A549 (cell line): ENCODE measurements around the gene TXK. TPM values are rescaled to one million over a fixed set of nuclear protein-coding genes. Genes with fewer than 3 reads are reported as not detected.
A peak's percentile ranks its signal among the peaks of the same experiment; 100 is the strongest.

ENCODE experiments used
- ATAC-seq, 2 experiments: fragments of 200-7000 bp in 1 of 2; fragments of >200 bp in 1 of 2; cut with Nextera tagmentation in 1 of 2; cut with Tn5 transposase in 1 of 2; 3 replicates each; pipeline versions ENCODE4 v1.8.0 to v1.9.1; 2018 to 2020; ENCODE audit warnings: mild to moderate bottlenecking in 1 of 2, moderate library complexity in 1 of 2
- CTCF ChIA-PET: fragments of 300-600 bp; sonication (Branson Sonifier 250); formaldehyde crosslinking; extraction: SDS; loops from one replicate; lab custom pipeline; 2021; ENCODE audit warnings: antibody characterized with exemption, inconsistent platforms; lab: Yijun Ruan, JAX
- POLR2A ChIA-PET: fragments of 350-600 bp; formaldehyde crosslinking; extraction: SDS; loops from one replicate; lab custom pipeline; 2021; ENCODE audit warnings: antibody characterized with exemption, inconsistent platforms; lab: Yijun Ruan, JAX
- DNase-seq, 2 experiments: peaks; one replicate each; pipeline versions ENCODE4 v3.0.0 to v3.0.0-alpha.2; 2011 to 2016; ENCODE audit warnings: low read depth in 1 of 2, low spot score in 1 of 2
- FAIRE-seq: peaks from 2 replicates; lab custom pipeline; 2011; peaks lifted over from hg19 to GRCh38; lab: Jason Lieb, UNC
- H3K27ac ChIP-seq, 2 experiments: fragments of >200 bp; sonication (Bioruptor Twin); formaldehyde crosslinking; 3 replicates each; pipeline ENCODE4 v1.5.1; 2016 to 2017
- H3K4me1 ChIP-seq: fragments of >200 bp; sonication (Bioruptor Twin); formaldehyde crosslinking; 3 replicates; pipeline ENCODE4 v1.6.1; 2016
- H3K4me2 ChIP-seq: fragments of >200 bp; sonication (Bioruptor Twin); formaldehyde crosslinking; 3 replicates; pipeline ENCODE4 v1.6.1; 2016
- H3K4me3 ChIP-seq: fragments of >200 bp; sonication (Bioruptor Twin); formaldehyde crosslinking; 3 replicates; pipeline ENCODE4 v1.5.1; 2016
- H3K9me3 ChIP-seq: fragments of >200 bp; sonication (Bioruptor Twin); formaldehyde crosslinking; 3 replicates; pipeline ENCODE4 v1.6.1; 2016
- BHLHE40 ChIP-seq: IDR thresholded peaks from 2 replicates; pipeline ENCODE4 v1.6.1; 2012; ENCODE audit warnings: low read depth, low read length, inconsistent platforms
- CBX8 ChIP-seq: fragments of 200-600 bp; sonication (generic); IDR thresholded peaks from 2 replicates; pipeline ENCODE4 v1.6.1; 2016
- CEBPB ChIP-seq, 2 experiments: fragments of >200 bp in 1 of 2; sonication (Bioruptor Twin) in 1 of 2; formaldehyde crosslinking in 1 of 2; IDR thresholded peaks; 2 replicates each; pipeline ENCODE4 v1.6.1; 2012 to 2016
- CHD4 ChIP-seq: fragments of 200-600 bp; sonication (generic); IDR thresholded peaks from 2 replicates; pipeline ENCODE4 v1.6.1; 2016; ENCODE audit warnings: antibody characterized with exemption, mild to moderate bottlenecking, borderline replicate concordance
- EHMT2 ChIP-seq: fragments of 200-600 bp; sonication (generic); IDR thresholded peaks from 2 replicates; pipeline ENCODE4 v1.6.1; 2016; ENCODE audit warnings: antibody characterized with exemption, low read depth, mild to moderate bottlenecking, moderate library complexity
- FOXS1 ChIP-seq: fragments of 250-450 bp; sonication (Bioruptor Pico); IDR thresholded peaks from 2 replicates; pipeline ENCODE4 v1.5.0; 2020; ENCODE audit warnings: mild to moderate bottlenecking, moderate library complexity
- HMGXB4 ChIP-seq: fragments of 250-450 bp; sonication (Bioruptor Pico); IDR thresholded peaks from 2 replicates; pipeline ENCODE4 v1.5.0; 2021; ENCODE audit warnings: mild to moderate bottlenecking, moderate library complexity, borderline replicate concordance
- HOXB5 ChIP-seq: fragments of 250-450 bp; sonication (Bioruptor Pico); IDR thresholded peaks from 2 replicates; pipeline ENCODE4 v1.5.0; 2020; ENCODE audit warnings: mild to moderate bottlenecking, moderate library complexity
- KDM1A ChIP-seq: fragments of 200-600 bp; sonication (generic); IDR thresholded peaks from 2 replicates; pipeline ENCODE4 v1.6.1; 2016; ENCODE audit warnings: low read depth, mild to moderate bottlenecking
- KDM5A ChIP-seq: fragments of 200-600 bp; sonication (generic); IDR thresholded peaks from 2 replicates; pipeline ENCODE4 v1.6.1; 2016; ENCODE audit warnings: antibody characterized with exemption, mild to moderate bottlenecking
- NFE2L2 ChIP-seq: fragments of 150-350 bp; conservative IDR thresholded peaks from 2 replicates; pipeline ENCODE4 v1.6.1; 2014; ENCODE audit warnings: low read length
- NR3C1 ChIP-seq: fragments of >200 bp; sonication (Bioruptor Twin); formaldehyde crosslinking; IDR thresholded peaks from 3 replicates; pipeline ENCODE4 v1.6.1; 2017
- PHF8 ChIP-seq: fragments of 200-600 bp; sonication (generic); IDR thresholded peaks from 2 replicates; pipeline ENCODE4 v1.6.1; 2016; ENCODE audit warnings: low read depth, mild to moderate bottlenecking, antibody characterized with exemption, moderate library complexity, borderline replicate concordance
- POLR2A ChIP-seq: IDR thresholded peaks from 2 replicates; pipeline ENCODE4 v1.6.1; 2012; ENCODE audit warnings: mild to moderate bottlenecking, low read length
- RAD21 ChIP-seq, 2 experiments: fragments of >200 bp in 1 of 2; sonication (Bioruptor Twin) in 1 of 2; formaldehyde crosslinking in 1 of 2; IDR thresholded peaks in 1 of 2; conservative IDR thresholded peaks in 1 of 2; 2 replicates in 1 of 2; 3 replicates in 1 of 2; pipeline ENCODE4 v1.6.1; 2012 to 2018; ENCODE audit warnings: inconsistent platforms in 1 of 2
- RARB ChIP-seq: fragments of 250-450 bp; sonication (Bioruptor Pico); IDR thresholded peaks from 2 replicates; pipeline ENCODE4 v1.8.0; 2021; ENCODE audit warnings: mild to moderate bottlenecking, moderate library complexity
- RCOR1 ChIP-seq: fragments of 150-350 bp; IDR thresholded peaks from 2 replicates; pipeline ENCODE4 v1.6.1; 2014; ENCODE audit warnings: antibody characterized with exemption, low read length, low read depth
- REST ChIP-seq: fragments of 200-600 bp; sonication (generic); IDR thresholded peaks from 2 replicates; pipeline ENCODE4 v1.6.1; 2016; ENCODE audit warnings: antibody characterized with exemption, mild to moderate bottlenecking, moderate library complexity
- RFX5 ChIP-seq: fragments of 450-650 bp; IDR thresholded peaks from 2 replicates; pipeline ENCODE4 v1.7.1; 2014; ENCODE audit warnings: antibody characterized with exemption, mild to moderate bottlenecking, moderate library complexity
- TFCP2L1 ChIP-seq: fragments of 250-450 bp; sonication (Bioruptor Pico); IDR thresholded peaks from 2 replicates; pipeline ENCODE4 v1.5.0; 2021; ENCODE audit warnings: mild to moderate bottlenecking
- TP53 ChIP-seq: fragments of 250-450 bp; sonication (Bioruptor Pico); IDR thresholded peaks from 2 replicates; pipeline ENCODE4 v1.5.0; 2021; ENCODE audit warnings: mild to moderate bottlenecking, moderate library complexity
- USF2 ChIP-seq: fragments of 450-650 bp; IDR thresholded peaks from 2 replicates; pipeline ENCODE4 v1.6.1; 2014; ENCODE audit warnings: antibody characterized with exemption
- ZC3H11A ChIP-seq: fragments of 450-650 bp; IDR thresholded peaks from 2 replicates; pipeline ENCODE4 v1.6.1; 2014; ENCODE audit warnings: antibody characterized with exemption, mild to moderate bottlenecking
- ZNF302 ChIP-seq: fragments of 250-450 bp; sonication (Bioruptor Pico); IDR thresholded peaks from 2 replicates; pipeline ENCODE4 v1.9.0; 2021; ENCODE audit warnings: inconsistent platforms, mild to moderate bottlenecking, moderate library complexity
- ZSCAN20 ChIP-seq: fragments of 250-450 bp; sonication (Bioruptor Pico); IDR thresholded peaks from 2 replicates; pipeline ENCODE4 v1.8.0; 2022; ENCODE audit warnings: mild to moderate bottlenecking, moderate library complexity
- WGBS: methylation state at CpG from one replicate; pipeline ENCODE4 v1.1.6; 2017; ENCODE audit errors: missing lambda C conversion rate; 5-methylcytosine and 5-hydroxymethylcytosine counted together
- polyA plus RNA-seq, 4 experiments: library from polyadenylated mRNA; depleted of rRNA in 3 of 4; stranded (reverse); fragments of >200 nt; fragmentation: RNase III in 1 of 4; extraction: RNeasy Plus Mini Kit Qiagen cat#74134 plus additional on column Dnase treatment in 1 of 4; gene quantifications; 2 replicates in 3 of 4; 3 replicates in 1 of 4; pipeline ENCODE4 v1.2.3, GENCODE V29; 2011 to 2017

TXK gene
- polyA plus RNA-seq, 2 of the 4 experiments (the other 2 are of a cell fraction), result 0.06 to 0.14 TPM

GRCh38 chr4:48153791-48154550 lies 19.9 kb upstream of the TXK start:
- FAIRE-seq (no peak), DNase-seq (no peak), ATAC-seq (no peak)
- H3K4me3 ChIP-seq, result no peak overlapping the region
- no peaks in the 10 kb centered on the region for H3K9me3 ChIP-seq
- TF ChIP-seq HMGXB4 (CRISPR knock-in tag), result no peak
- TF ChIP-seq RCOR1, result no peak
- no peak for TF ChIP-seq ZC3H11A
- H3K27ac ChIP-seq, result no peak overlapping the region
- H3K4me1 ChIP-seq, result no peaks in the 10 kb centered on the region
- no peak overlapping the region for H3K4me2 ChIP-seq
- ChIA-PET CTCF (no interaction called here), POLR2A (no interaction called here)
- WGBS, result 30% methylated on average over 1 of the region's 1 CpG

- WGBS, result 92% methylated on average over 5 of the region's 5 CpGs
These were observed 18.2 kb upstream of the TXK start for GRCh38 chr4:48152259-48152658.

GRCh38 chr4:48149827-48150370 lies 15.8 kb upstream of the TXK start:
- Histone ChIP-seq H3K4me2 (no peak overlapping the region), H3K4me3 (no peak overlapping the region), H3K9me3 (no peaks in the 10 kb centered on the region), H3K4me1 (no peaks in the 10 kb centered on the region), H3K27ac (no peak overlapping the region)
- ChIA-PET POLR2A (no interaction called here), CTCF (interaction anchor here (0.6 to 1.0 kb wide), 3 partner anchors 9 to 23 kb away, joined by 3 read pairs; no protein-coding TSS in a partner anchor)
- no peak for TF ChIP-seq TP53
- TF ChIP-seq EHMT2, result no peak
- no peak for TF ChIP-seq HOXB5 (CRISPR knock-in tag)
- TF ChIP-seq BHLHE40, result no peak
- TF ChIP-seq TFCP2L1 (CRISPR knock-in tag), result no peak
- no peak for TF ChIP-seq KDM1A
- no peak for TF ChIP-seq NR3C1
- no peak for TF ChIP-seq REST
- no peak for TF ChIP-seq CHD4
- ATAC-seq (no peak), DNase-seq (no peak), FAIRE-seq (no peak)
- 81% methylated on average over 3 of the region's 3 CpGs for WGBS

More at GRCh38 chr4:48152259-48152658, 18.2 kb upstream of the TXK start:
- H3K27ac ChIP-seq, result no peak overlapping the region
- ChIA-PET CTCF (no interaction called here), POLR2A (no interaction called here)
- H3K4me3 ChIP-seq, result no peak overlapping the region
- H3K4me1 ChIP-seq, result no peaks in the 10 kb centered on the region
- peak; percentile 85 for TF ChIP-seq ZC3H11A
- TF ChIP-seq TFCP2L1 (CRISPR knock-in tag), result no peak
- TF ChIP-seq, all 56 proteins: peak for 1
- Histone ChIP-seq H3K9me3 (no peaks in the 10 kb centered on the region), H3K4me2 (no peak overlapping the region)
- DNase-seq (no peak), ATAC-seq (no peak), FAIRE-seq (no peak)

GRCh38 chr4:48147621-48148020 lies 13.6 kb upstream of the TXK start:
- ChIA-PET CTCF (no interaction called here), POLR2A (no interaction called here)
- Histone ChIP-seq H3K4me1 (no peaks in the 10 kb centered on the region), H3K4me2 (no peak overlapping the region), H3K27ac (no peak overlapping the region), H3K4me3 (no peak overlapping the region), H3K9me3 (no peaks in the 10 kb centered on the region)
- ATAC-seq (no peak), DNase-seq (no peak), FAIRE-seq (no peak)
- 93% methylated on average over 1 of the region's 1 CpG for WGBS
- TF ChIP-seq ZSCAN20 (CRISPR knock-in tag) (no peak), ZNF302 (CRISPR knock-in tag) (no peak), RARB (no peak), POLR2A (no peak), CBX8 (no peak), RAD21 (conservative IDR thresholded peaks at IDR 0.05 in 1 of 2, IDR thresholded peaks at IDR 0.05 in 1 of 2) (no peak), NFE2L2 (no peak), TP53 (no peak), KDM5A (no peak), USF2 (no peak), FOXS1 (CRISPR knock-in tag) (no peak), CEBPB (IDR thresholded peaks at IDR 0.05) (no peak), RFX5 (no peak), PHF8 (no peak)
